ENCODE measurements around the gene ACACA.
"Not testable (repeated sequence)": the region's sequence is repeated elsewhere in the genome, so short reads cannot be mapped to it uniquely, and the experiment has no call there.

Gene ACACA

DNA sequence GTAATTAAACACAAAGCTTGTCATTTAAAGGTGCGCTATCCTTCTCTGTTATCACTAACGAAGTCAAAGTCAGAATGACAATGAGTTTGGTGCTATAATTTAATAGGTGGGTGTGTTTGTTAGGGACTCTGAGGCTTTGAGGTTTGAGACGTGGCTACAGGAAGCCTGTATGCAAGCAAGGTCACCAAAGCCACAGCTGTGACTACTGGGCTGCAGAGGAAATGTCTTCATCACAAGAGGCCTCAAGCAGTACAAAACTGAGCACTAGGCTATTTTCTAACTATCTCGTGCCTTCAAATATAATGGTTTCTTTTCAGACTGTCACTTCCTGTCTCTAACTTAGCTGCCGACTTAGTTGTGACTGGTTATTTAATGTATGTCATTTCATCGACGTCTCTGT is 316.7 kb downstream of the ACACA start:
- DNase-seq, result peak; percentile 23 to 27

GRCh38 chr17:37088913-37089312 is 317.7 kb downstream of the ACACA start:
- DNase-seq, result no peak

DNA sequence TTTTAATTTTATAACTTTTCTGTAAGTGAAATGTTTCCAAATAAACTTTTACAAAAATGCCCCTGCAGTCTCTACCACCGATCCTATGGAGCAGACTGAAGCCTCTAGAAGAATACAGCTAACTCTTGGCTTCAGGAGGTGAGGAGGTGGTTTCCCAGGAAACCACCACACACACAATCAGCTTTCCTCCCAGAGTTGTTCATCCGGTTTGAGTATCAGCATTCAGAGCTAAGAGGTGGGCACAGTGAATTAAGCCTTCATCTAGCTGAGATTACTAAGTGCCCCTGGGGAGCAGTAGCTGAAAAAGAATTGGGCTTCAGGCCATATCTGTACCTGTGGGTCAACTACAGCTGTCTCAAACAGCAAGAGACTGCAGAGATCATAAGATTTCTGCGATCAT is 318.2 kb downstream of the ACACA start:
- no peak for DNase-seq

- DNase-seq, result no peak
Observed at GRCh38 chr17:37087683-37088082, 319.0 kb downstream of the ACACA start.

- DNase-seq, result no peak
Observed at GRCh38 chr17:37086948-37087347, 319.7 kb downstream of the ACACA start.

- no peak for DNase-seq
Observed at GRCh38 chr17:37086334-37086733, 320.3 kb downstream of the ACACA start.

GRCh38 chr17:37084372-37084771 is 322.3 kb downstream of the ACACA start:
- DNase-seq, result no peak

GRCh38 chr17:37083456-37083855 is 323.2 kb downstream of the ACACA start:
- DNase-seq, result no peak

- DNase-seq, result no peak
Observed at GRCh38 chr17:37082985-37083384, 323.7 kb downstream of the ACACA start.

DNA sequence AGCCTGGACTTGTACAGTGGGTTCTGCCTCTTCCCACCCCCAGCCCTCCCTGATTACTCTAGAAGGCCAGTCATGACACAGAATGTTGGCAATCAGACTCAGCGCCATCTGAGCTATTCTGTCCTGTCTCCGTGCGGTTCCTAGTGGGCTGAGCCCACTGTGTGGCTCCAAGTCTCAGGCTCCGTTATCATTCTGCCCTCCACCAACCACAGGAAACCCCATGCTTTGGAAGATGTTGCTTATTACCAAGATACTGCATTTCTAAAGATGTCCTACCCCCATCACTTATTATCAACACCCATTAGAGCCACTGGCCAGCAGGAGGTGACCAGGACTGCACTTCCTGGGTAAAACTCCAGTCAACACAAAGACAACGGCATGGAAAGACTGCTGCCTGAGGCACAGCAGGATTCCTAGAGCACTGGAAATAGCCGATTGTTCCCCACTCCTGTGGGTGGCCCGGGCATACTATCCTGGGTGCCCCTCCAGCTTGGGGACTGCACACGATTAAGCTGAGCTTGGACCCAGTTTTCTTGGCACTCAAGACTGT is 324.2 kb downstream of the ACACA start:
- DNase-seq, result no peak

DNA sequence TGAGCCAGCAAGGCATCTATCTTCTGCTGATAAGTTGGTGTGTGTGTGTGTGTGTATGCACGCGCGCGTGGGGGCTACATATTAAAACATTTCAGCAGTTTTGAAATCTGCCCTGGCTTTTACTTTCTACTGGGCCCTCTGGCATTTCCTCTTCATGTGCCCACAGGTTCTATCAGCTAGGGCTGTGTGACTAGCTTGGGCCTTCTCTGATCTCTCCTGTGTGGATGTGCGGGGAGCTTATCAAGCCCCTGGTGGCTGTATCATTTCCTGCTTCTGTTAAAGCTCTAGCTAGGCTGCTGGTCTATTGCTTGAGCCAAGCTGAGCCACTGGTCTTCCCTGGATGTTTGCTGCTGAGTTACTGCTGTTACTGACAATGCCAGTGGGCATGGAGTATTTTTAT is 325.3 kb downstream of the ACACA start:
- DNase-seq, result no peak

DNA sequence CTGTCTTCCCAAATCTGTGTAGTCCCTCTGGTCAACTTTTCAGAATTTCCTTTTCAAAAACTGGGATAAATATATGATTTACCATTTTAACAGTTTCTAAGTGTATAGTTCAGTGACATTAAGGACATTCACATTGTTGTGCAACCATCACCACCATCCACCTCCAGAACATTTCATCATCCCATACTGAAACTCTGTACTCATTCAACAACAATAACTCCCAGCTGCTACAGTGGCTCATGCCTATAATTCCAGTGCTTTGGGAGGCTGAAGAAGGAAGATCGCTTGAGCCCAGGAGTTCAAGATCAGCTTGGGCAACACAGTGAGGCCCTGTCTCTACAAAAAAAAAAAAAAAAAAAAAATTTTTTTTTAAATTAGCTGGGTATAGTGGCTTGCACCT is 326.9 kb downstream of the ACACA start:
- DNase-seq, result no peak

GRCh38 chr17:37079065-37079708 is 327.4 kb downstream of the ACACA start:
- no peak for DNase-seq

DNA sequence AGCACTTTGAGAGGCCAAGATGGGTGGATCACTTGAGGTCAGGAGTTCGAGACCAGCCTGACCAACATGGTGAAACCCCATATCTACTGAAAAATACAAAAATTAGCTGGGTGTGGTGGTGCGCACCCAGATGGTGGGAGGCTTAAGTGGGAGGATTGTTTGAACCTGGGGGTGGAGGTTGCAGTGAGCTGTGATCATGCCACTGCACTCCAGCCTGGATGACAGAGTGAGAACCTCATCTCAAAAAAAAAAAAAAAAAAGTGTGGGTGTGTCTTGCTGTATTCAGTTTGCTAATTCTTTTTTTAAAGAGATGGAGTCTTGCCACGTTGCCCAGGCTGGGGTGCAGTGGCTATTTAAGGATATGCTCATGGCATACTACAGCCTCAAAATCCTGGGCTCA is 333.2 kb downstream of the ACACA start:
- not testable (repeated sequence) for DNase-seq

DNA sequence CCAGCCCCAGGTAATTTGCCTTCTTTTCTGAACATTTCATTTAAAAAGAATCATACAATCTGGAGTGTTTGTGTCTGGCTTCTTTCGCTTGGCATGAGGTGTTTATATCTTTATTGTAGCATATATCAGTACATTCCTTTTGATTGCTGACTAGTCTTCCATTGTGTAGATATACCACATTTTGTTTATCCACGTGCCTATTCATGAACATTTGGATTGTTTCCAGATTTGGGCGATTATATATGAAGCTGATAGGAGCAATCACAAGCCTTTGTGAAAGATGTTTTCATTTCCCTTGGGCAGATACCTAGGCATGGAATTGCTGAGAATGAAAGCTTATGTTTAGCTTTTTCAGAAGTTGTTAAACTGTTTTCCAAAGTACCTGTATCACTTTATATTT is 337.5 kb downstream of the ACACA start:
- DNase-seq, result no peak

DNA sequence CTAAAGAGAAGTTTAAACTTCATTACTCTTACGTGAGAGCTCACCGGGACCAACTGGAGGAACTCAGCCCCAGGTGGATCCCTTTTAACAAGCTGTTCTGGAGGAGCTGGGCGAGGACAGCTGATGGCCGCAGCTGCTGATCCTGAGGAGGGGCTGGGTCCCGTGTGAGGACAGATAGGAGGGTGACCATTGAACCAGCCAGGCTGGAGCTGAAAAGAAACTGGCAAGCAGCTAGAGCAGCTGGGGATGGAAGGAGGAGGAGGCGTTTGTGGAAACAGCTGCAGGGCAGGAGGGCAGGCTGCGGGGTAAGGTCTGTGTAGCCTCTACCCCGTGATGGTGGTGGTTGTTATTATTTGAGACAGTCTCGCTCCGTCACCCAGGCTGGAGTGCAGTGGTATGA is 338.4 kb downstream of the ACACA start:
- no peak for DNase-seq

GRCh38 chr17:37067555-37068111 is 339.0 kb downstream of the ACACA start:
- no peak for DNase-seq

- DNase-seq, result no peak
Observed at GRCh38 chr17:37066322-37067255, 340.0 kb downstream of the ACACA start.

DNA sequence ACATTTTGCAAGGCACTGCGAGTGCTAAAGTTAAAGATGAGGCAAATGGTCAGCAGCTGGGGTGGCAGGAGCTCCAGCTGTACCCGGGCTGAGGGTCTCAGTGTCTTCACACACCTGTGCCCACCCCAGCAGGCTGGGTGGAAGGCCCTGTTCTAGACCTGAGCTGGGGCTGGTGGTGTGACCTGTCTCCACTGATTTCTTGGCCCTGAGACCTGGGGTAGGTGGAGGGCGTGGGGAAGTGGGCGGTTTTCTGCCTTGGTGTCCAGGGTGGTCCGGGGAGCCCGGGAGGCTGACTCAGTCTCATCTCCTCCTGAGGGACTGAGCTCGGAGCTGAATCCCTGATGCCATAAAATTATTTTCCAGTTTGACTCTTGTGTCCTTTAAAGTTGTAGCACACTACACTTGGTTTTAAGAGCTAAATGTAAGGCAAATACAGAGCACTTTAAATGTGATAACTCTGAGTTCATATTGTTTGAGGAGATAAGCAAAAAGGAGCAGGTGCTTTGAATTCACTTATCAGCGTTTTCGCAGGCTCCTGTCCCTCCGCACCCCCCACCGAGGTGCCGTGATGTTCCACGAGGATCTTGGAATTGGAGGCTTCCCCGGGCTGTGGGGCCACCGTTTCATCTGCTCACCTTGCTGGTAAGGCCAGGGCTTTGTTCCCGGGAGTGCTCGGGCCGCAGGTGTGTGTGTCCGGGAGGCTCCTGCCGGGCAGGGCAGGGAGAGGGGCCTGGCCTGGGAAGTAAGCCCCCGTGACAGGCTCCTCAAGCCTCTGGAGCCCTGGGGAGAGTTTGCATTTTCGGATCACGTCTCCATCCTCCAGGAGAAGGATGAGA is 340.9 kb downstream of the ACACA start:
- no peak for DNase-seq

- DNase-seq, result no peak
Observed at GRCh38 chr17:37064956-37065355, 341.7 kb downstream of the ACACA start.

DNA sequence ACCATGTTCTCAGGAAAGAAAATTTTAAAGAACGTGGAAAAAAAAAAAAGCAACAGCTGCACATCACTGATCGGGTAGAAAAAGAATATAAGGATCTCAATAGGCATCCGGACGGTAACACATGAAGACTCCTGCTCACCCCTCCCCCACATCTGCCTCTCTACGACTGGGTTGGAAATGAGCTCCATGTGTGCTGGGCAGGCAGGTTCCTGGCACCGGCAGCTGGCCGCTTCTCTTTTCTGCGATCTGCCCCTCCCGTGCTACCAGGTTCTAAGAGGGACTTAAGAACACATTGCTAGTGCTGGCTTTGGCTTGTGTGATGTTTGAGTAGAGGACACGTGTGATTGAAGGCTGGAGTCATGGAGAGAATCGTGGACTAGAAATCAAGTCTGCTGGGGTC is 342.4 kb downstream of the ACACA start:
- no peak for DNase-seq

DNA sequence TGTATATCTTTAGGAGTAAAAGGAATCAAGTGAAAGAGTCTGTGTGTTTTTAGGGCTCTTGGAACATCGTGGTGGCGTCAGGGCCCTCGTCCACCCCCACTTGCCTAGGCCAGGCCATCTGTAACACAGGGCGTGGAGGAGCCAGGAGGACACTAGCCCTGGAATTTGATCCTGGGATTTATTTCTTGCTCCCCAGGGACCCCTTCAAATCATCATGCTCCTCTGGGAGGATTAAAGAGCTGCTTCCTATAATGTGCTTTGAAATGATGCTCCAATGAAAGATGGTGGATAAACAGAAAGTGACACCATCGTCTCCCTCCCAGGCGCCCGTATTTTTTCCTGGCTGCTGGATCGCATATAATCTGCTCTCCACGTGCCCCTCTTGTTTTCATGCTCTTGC is 344.6 kb downstream of the ACACA start:
- no peak for DNase-seq

DNA sequence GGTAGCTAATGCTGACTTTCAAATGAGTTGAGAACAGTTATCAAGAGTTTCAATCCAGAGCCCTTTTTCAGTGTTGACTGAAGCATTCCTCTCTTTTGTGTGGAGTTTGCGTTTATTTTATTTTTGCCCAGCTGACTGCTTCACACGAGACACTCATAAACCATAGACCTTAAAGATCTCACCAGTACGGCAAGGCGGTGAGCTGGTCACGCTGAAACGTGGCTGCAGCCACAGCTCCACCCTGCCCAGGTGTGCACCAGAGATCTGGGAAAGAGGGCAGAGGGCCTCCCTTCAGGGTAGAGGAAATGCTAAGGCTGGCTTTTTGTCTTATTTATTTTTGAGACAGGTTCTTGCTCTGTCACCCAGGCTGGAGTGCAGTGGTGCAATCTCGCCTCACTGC is 345.7 kb downstream of the ACACA start:
- DNase-seq, result no peak

Data from activated CD4-positive, alpha-beta T cell treated with anti-CD3 and anti-CD28 coated beads, Interleukin-2, amount 50 U/mL, for 48 hours (primary cell).